ENCODE results near the gene CORT.
"Not testable (repeated sequence)": the region's sequence is repeated elsewhere in the genome, so short reads cannot be mapped to it uniquely, and the experiment has no call there.

The CORT gene

DNA sequence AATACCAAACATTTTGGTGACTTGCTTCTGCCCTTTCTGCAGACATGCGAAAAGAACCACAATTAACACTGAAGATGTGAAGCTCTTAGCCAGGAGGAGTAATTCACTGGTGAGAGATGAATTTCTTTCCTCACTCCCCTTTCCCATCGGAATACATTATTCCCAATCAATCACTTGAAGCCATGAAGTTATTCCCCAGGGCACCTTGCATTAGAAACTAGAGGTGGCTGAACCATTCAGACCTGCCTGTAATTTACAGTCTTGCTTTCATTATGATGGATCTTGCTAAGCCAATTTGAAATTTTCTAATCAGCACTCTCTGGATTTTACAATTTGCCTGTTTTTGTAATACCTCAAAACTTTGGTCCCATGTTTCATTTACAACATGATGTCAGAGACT, 9.5 kb upstream of the CORT start:
- FAIRE-seq: no peak

DNA sequence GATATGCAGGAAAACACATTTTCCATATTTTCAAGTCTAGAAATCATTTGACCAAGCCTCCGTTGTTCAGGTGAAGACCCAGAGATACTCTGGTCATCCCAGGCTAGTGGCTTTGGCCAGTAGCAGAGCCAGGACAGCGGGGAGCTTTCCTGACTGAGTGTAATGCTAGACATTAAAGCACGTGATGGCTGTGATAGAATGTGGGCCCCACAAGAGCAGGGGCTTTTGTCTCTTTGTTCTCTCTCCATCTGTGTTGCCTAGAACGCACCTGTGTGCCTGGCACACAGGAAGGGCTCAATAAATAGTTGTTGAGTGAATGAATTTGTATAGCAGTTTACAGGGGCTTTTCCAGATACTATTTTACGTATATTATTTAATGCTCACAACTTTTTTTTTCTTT, 9.0 kb upstream of the CORT start:
- no peak for FAIRE-seq

DNA sequence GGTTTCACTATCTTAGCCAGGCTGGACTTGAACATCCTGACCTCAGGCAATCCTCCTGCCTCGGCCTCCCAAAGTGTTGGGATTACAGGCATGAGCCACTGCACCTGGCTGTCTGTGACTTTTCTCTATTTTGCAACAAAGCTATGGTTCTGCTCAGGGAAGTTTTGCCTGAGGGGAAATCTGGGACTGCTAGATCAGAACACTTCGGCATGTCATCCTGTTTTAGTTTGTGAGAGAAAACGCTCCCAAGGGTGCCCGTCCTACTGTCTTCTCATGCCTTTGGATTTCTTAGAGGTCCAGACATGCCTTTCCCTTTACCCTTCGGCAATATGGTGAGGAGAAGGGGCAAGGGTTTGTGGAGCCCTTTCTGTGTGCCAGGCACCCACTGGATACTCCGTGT, 5.6 kb upstream of the CORT start:
- FAIRE-seq: no peak

DNA sequence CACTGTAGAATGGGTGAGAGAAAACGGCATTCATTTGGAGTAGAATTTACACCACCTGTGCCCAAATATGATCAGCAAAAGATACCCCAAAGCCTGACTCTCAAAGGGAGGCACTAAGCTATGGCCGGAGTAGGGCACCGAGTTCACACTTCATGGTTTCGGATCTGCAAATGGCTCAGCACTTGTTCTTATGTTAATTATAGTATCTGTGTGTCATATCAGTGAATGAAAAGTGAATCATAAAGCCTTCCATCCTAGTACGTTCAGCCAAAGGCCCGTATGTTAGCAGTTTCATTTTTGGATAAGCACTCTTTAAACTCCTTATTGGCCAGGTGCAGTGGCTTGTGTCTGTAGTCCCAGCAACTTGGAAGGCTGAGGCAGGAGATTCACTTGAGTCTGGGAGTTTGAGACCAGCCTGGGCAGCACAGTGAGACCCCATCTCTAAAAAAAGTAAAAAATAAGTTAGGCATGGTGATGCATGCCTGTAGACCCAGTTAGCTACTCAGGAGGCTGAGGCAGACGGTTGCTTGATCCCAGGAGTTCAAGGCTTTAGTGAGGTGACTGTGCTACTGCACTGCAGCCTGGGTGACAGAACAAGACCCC, 4.9 kb upstream of the CORT start:
- FAIRE-seq: no peak

DNA sequence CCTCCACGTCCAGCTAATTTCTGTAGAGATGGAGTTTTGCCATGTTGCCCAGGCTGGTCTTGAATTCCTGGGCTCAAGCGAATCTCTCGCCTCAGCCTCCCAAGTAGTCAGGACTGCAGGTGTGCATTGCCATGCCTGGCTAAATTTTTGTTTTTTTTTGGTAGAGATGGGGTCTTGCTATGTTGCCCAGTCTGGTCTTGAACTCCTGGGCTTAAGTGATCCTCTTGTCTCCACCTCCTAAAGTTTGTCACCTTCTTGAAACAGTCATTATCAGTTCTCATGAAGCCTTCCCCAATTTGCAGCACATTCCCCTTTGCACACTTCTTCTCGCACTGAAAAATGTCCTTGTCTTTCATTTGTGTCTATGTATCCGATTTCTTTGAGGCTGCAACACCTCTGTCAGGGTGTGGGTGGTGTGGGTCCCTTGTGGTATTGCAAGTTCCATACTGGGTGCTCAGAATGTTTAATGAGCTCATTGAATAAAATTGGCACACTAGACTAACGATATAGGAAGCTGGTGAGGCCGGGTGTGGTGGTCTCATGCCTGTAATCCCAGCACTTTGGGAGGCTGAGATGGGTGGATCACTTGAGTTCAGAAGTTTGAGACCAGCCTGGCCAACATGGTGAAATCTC, 2.9 kb upstream of the CORT start:
- FAIRE-seq: no peak

DNA sequence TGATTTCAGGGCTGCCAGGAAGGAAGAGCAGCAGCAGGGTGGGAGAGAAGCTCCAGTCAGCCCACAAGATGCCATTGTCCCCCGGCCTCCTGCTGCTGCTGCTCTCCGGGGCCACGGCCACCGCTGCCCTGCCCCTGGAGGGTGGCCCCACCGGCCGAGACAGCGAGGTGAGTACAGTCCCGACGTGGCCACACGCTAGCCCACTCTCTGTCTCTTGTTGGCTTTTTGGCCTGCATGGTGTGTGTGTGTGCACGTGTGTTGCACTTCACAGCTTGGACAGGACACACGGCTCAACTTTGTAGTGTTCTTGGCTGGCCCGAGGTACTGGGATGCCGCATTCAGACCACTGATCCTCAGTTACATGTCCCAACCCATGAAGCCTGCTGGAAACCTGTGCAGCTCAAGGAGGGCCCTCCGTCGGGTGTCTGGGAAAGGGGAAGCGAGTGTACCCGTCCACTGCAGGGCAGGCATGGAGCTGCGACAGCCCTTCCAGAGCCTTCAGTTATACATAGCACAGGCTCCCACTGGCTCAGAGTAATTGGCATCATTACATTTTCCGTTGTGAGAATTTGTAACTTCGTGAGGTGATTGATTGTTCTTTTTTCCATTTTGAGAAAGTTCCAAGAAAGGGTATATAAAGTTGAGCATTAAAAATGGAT, 454 bp downstream of the CORT start:
- FAIRE-seq: no peak

DNA sequence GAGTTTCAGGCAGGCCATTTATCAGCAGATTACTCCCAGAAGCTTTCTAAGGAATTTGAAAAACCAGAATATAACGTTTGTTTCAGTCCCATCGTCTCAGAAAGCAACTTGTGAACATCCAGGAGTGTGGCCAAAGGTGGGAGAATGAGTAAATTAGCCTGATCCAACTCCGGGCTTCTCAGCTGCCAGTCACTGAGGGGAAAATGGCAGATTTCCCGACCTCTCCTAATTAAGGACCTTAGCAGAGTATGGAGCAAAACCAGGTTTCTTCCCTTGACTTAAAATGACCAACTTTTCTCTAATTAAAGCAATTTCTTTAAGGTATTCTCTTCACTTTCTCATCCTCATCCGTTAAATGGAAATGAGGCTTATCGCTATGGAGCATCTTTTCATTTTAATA, 1.0 kb downstream of the CORT start:
- no peak for FAIRE-seq

DNA sequence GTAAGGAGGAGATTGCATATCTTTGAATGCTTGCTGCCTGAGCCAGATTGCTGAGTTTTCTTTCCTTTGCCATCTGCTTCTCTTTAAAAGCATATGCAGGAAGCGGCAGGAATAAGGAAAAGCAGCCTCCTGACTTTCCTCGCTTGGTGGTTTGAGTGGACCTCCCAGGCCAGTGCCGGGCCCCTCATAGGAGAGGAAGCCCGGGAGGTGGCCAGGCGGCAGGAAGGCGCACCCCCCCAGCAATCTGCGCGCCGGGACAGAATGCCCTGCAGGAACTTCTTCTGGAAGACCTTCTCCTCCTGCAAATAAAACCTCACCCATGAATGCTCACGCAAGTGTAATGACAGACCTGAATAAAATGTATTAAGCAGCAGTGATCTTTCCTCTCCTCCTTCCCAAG, 1.5 kb downstream of the CORT start:
- FAIRE-seq: no peak

DNA sequence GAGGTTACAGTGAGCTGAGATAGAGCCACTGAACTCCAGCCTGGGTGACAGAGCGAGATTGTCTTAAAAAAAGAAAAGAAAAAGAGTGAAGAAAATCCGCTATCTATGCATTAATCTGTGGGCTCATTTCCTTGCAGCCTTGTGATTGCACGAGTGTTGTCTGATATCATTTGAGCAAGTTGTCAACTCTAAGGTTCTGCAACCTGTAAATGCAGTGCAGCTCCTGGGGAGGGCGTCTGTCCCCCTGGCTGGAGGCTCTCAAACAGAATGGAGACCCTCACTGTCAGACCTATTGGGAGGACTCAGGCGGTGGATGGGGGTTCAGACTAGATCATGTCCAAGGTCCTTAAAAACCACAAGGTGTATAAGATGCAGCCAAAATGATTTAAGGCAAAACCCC, 6.2 kb downstream of the CORT start:
- FAIRE-seq: no peak

DNA sequence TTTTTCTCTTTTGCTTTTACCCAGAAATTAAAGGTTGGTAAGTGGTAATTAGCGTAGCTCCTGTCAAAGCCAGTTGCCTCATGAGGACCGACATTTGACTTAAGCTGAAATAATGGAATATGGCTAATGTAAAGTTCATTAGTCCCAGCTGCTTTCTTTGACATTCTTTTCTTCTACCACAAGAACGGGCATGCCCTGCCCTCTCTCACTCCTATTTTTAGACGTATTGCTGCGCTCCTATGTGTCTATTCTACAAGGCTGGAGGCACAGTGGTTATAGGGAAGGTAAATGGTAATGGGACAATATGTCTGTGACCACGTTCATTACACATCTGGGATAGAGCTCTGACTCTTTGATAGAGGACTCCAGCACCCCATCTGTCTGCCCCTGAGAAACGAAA, 6.8 kb downstream of the CORT start:
- no peak for FAIRE-seq

DNA sequence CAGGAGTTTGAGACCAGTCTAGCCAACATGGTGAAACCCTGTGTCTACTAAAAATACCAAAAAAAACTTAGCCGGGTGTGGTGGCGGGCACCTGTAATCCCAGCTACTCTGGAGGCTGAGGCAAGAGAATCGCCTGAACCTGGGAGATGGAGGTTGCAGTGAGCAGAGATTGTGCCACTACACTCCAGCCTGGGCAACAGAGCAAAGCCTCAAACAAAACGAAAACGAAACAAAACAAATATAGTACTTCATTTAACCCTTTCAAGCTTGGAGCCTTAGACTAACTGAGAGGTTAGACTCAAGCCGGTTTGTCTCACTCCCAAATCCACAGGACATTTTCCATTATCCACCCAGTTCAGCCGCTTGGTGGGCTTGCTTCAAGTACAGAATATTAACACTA, 7.6 kb downstream of the CORT start:
- not testable (repeated sequence) for FAIRE-seq

DNA sequence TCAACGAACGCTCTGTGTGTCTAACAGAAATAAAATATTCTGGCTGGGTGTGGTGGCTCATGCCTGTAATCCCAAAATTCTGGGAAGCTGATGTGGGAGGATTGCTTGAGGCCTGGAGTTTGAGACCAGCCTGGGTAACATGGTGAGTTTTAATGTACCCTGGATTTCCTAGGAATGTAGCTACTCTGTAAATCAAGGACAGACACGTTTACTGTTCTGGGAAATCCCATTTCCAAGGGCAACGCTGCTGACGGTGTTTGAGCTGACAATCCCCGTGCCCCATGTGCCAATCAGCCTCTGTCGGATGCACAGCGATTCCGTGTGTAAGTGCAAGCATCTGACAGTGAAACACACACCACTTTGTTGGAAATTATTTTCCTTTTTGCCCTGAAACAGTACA, 8.0 kb downstream of the CORT start:
- FAIRE-seq: no peak

DNA sequence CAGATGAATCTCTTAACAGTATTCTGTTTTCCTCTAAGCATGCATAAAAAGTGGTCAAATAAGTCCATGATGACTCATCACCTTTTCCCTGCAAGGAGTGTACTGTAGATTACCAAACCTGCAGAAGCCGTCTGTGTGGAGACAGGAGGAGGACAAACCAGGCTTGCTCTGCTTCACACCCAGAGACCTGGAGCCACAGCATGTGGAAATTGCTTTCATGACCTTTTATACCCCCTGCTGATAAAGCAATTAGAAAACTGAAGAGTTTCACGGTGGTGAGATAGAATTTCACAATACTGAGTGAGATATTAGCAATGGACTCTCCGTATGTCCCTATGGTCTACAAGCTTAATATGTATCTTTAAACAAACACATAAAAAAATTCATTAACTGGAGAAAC, 9.4 kb downstream of the CORT start:
- FAIRE-seq: no peak

DNA sequence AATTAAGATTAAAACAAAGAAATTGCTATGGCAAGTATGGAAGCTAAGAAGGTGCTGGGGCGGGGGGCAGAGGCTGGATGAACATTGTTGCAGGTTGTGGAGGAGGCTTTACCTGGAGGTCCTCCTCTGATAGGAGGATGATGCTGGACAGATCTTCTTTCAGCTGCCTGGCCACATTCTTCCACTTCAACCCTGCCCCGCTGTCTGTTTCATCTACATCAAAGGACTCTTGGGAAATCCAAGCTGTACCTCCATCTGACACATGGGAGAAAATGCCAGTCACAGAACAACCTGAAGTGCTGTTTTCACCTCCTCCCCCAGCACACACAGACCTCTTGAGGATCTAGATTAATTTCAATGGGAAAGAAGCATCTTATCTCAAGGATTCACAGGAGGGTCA, 17.2 kb downstream of the CORT start:
- no peak for FAIRE-seq

DNA sequence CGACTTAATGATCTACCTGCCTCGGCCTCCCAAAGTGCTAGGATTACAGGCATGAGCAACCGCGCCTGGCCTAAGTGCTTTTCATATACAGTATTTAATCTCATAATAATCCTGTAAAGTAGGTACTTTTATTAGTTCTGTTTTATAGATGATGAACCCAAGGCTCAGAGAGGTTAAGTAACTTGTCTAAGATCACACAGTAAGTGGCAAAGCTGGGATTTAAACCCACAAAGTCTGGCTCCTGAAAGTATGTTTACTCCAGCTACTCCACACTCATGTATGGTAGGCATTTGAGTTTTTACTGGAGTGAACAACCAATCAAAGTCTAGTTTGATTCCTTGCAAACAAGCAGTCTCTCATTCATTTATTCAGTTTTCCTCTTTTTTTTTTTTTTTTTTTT, 20.2 kb downstream of the CORT start:
- FAIRE-seq: no peak

DNA sequence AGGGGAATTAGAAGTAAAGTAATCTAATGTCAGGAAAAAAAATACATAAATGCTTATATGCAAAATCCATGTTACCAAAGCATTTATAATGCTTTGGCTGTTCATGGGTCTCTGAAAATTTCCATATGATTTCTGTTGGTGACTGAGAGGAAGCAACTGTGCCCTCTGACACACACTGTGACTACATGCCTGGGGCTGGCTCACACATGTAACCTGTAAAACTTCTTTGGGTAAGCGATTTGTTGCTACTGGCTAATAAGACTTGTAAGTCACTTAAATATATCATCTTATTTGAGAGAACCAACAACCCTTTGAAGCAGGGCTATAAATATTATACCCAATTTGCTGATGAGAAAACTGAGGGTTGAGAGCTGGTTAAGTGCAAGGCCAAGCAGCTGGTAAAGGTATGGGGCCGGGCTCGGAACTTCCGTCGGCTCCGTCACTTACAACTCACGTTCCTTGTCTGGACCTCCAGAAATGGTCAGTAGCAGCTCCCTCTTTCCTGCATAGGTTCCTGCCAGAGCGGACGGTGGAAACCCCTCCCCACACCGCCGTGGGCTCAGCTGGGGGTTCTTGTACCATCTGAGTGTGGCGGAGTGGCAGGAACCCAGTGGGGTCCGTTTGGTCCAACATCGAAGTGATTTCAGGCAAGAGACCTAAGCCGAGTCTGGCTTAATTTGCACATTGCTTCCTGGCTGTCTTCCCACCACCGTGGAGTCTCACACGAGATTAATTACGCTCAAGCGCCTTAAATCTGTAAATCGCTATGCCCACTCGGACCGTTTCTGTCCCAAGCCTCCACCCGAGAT, 21.8 kb downstream of the CORT start:
- FAIRE-seq: no peak

DNA sequence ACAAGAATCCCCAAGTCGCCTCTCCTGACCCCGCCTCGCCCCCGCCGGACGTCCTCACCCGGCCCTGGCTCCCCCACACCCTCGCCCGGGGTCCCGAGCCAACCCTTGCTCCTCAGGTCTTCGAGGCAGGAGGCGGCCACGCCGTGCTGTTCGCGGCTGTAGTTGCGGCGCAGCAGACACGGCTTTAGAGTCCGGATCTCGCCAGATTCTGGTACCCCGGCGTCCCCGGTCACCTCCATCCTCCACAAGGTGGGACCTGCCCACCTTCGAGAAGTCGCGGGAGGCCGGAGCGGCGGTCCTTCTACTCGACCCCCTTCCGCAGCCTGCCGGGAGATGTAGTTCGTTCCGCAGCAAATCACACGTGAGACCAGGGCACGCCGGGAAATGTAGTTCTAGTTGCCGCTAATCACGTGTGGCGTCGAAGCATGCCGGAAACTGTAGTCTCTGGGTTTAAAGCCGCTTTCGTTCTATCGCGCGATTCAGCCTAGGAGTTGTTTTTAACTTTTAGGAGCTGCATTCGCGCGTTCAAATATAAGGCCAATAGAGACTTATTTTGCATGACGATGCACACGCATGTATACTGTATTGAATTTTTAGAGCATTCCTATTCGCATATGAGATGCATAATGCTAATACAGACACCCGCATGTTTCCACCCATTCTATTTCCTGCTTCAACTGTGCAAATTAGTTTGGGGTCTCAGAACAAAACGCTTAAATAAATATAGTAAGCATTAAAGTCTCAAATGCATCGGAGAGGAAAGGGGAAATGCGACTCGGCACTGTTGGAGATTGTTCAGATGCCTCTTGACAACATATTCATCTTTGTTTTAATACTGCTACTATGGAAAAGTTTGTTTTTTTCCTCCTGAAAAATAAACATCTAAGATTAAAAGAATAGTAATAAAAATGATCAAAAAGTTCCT, 22.7 kb downstream of the CORT start, which contains the start of gene DFFA:
Gene DFFA, minus strand, starts transcription at position 310 of the 925 bp plus-strand sequence. Its CDS starts 71 bp downstream, at position 239.
- FAIRE-seq: peak; percentile 56

DNA sequence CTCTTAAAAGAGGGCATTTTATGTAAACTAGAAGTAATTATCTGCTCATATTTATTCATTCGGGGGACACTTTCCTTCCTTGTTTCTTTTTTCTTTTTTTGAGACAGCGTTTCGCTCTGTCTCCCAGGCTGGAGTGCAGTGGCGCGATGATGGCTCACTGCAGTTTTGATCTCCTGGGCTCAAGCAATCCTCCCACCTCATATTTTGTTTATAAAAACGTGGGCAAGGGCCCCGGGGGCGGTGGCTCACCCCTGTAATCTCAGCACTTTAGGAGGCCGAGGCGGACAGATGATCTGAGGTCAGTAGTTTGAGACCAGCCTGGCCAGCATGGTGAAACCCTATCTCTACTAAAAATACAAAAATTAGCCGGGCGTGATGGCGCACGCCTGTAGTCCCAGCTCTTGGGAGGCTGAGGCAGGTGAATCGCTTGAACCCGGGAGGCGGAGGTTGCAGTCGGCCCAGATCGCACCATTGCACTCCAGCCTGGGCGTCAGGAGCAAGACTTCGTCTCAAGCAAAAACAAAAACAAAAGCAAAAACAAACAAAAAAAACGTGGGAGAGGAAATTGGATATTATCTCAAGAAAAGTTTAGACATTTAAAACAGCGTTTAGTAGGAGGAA, 23.4 kb downstream of the CORT start:
- no peak for FAIRE-seq

DNA sequence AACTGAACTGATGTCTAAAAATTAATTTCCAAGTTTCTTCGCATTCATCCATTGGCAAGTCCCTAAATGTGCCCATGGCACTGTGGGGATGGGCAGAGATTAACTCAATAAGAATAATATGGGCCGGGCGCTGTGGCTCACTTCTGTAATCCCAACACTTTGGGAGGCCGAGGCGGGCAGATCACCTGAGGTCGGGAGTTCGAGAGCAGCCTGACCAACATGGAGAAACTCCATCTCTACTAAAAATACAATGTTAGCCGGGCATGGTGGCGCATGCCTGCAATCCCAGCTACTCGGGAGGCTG, 24.4 kb downstream of the CORT start:
- not testable (repeated sequence) for FAIRE-seq

DNA sequence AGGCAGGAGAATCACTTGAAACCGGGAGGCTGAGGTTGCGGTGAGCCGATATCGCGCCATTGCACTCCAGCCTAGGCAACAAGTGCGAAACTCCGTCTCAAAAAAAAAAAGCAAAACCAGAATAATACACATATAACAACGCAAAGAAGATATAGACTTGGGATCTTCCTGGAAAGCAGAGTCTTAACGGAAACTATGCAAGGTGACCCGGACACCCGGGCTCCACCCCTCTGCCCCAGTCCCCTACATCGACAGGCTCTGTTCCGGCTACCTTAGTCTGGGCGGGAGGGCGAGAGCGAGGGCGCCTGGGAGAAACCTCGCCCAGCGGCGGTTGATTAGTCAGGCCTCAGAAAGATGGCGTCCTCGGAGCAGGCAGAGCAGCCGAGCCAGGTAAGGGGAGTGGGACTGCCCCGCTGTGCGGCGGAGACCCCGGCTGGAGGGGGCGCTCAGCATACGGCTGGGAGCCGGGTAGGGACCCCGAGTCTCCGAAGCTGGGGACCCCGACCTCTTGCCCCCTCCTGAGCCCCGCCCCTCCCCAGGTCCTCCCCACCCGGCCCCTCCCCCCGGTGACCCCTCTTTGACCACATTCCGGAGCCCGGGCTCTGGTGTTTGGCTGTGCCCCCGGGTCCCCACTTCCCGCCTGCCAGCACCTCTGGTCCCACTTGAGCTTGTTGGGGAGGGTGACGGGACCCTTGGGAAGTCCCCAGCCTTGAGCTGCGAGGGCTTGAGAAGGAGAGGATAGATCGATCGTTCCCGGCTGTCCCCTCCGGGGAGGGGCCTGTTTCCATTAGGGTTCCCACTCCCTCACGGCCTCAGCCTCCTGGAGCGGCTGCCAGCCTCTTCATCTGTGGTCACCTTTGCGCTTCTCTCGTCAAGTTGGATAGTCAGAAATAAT, 25.0 kb downstream of the CORT start, which contains the start of gene PEX14:
Gene PEX14, plus strand, starts transcription at position 338 of the 895 bp plus-strand sequence. Its CDS starts 17 bp downstream, at position 355.
- no peak for FAIRE-seq

DNA sequence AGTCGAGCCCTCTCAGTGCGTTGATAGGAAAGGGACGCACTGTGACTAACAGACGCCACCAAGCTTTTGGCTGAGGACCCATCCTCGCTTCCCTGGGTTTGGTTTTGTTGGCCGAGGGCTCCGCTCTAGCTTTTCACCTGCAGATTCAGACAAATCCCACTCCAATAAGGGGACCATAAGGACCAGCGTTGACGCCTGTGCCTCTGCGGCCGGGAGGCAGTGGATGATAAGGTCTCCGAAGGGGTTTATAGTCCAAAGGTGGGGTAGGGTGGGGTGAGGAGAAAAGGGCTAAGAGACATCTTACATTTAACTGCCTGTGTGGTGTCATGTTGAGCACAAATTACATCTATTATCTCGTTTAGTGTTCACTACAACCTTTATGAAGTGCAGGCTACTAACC, 25.7 kb downstream of the CORT start:
- FAIRE-seq: no peak
